Trophoblast cell (in vitro differentiated cells and primary cell): ENCODE data around the gene KRT28.

ENCODE experiments used
- DNase-seq, 2 donors: peaks; one replicate each; pipeline ENCODE4 v3.0.0-alpha.2; 2016
- H2AFZ ChIP-seq: 2 replicates; pipeline ENCODE4 v1.6.1; 2013; ENCODE audit warnings: low read length, moderate library complexity, mild to moderate bottlenecking; ENCODE audit not compliant: insufficient read depth, poor library complexity
- H2AK5ac ChIP-seq: 2 replicates; pipeline ENCODE4 v1.6.1; 2013; ENCODE audit warnings: mild to moderate bottlenecking, low read length
- H2BK120ac ChIP-seq: 2 replicates; pipeline ENCODE4 v1.6.1; 2013; ENCODE audit warnings: low read length, mild to moderate bottlenecking, moderate library complexity; ENCODE audit not compliant: insufficient read depth, poor library complexity
- H2BK12ac ChIP-seq: 2 replicates; pipeline ENCODE4 v1.6.1; 2013; ENCODE audit warnings: mild to moderate bottlenecking, low read length, moderate library complexity
- H2BK5ac ChIP-seq: 2 replicates; pipeline ENCODE4 v1.6.1; 2013; ENCODE audit warnings: low read length, low read depth, moderate library complexity, mild to moderate bottlenecking; ENCODE audit not compliant: poor library complexity
- H3K14ac ChIP-seq: 2 replicates; pipeline ENCODE4 v1.6.1; 2013; ENCODE audit warnings: mild to moderate bottlenecking, low read length
- H3K18ac ChIP-seq: 2 replicates; pipeline ENCODE4 v1.6.1; 2013; ENCODE audit warnings: mild to moderate bottlenecking, low read length
- H3K23ac ChIP-seq: 2 replicates; pipeline ENCODE4 v1.6.1; 2013; ENCODE audit warnings: low read length
- H3K27ac ChIP-seq: 2 replicates; pipeline ENCODE4 v1.5.1; 2013; ENCODE audit warnings: low read depth, mild to moderate bottlenecking, inconsistent platforms, low read length, moderate library complexity
- H3K27me3 ChIP-seq: 2 replicates; pipeline ENCODE4 v1.6.1; 2013; ENCODE audit warnings: inconsistent platforms, mild to moderate bottlenecking, low read length, moderate library complexity; ENCODE audit not compliant: insufficient read depth
- H3K36me3 ChIP-seq, 2 experiments: 1 replicate in 1 of 2; 2 replicates in 1 of 2; pipeline ENCODE4 v1.6.1; 2013; ENCODE audit warnings: low read length in 2 of 2, mild to moderate bottlenecking in 2 of 2, moderate library complexity in 1 of 2; ENCODE audit not compliant: insufficient read depth in 2 of 2, control insufficient read depth in 1 of 2
- H3K4ac ChIP-seq: 2 replicates; pipeline ENCODE4 v1.6.1; 2013; ENCODE audit warnings: low read depth, mild to moderate bottlenecking, low read length, moderate library complexity
- H3K4me1 ChIP-seq, 2 experiments: 1 replicate in 1 of 2; 2 replicates in 1 of 2; pipeline ENCODE4 v1.6.1; 2013; ENCODE audit warnings: low read length in 2 of 2, mild to moderate bottlenecking in 2 of 2, moderate library complexity in 1 of 2; ENCODE audit not compliant: insufficient read depth in 2 of 2, control insufficient read depth in 1 of 2
- H3K4me2 ChIP-seq: 2 replicates; pipeline ENCODE4 v1.6.1; 2013; ENCODE audit warnings: inconsistent platforms, mild to moderate bottlenecking, low read length, moderate library complexity
- H3K4me3 ChIP-seq: 2 replicates; pipeline ENCODE4 v1.5.1; 2013; ENCODE audit warnings: mild to moderate bottlenecking, low read depth, low read length, inconsistent platforms
- H3K79me1 ChIP-seq: one replicate; pipeline ENCODE4 v1.6.1; 2013; ENCODE audit warnings: low read length
- H3K79me2 ChIP-seq: 2 replicates; pipeline ENCODE4 v1.6.1; 2013; ENCODE audit warnings: low read length, mild to moderate bottlenecking; ENCODE audit not compliant: control insufficient read depth, insufficient read depth, poor library complexity
- H3K9ac ChIP-seq: 2 replicates; pipeline ENCODE4 v1.6.1; 2013; ENCODE audit warnings: mild to moderate bottlenecking, low read length
- H3K9me3 ChIP-seq: 2 replicates; pipeline ENCODE4 v1.6.1; 2013; ENCODE audit warnings: low read depth, mild to moderate bottlenecking, control low read depth, inconsistent platforms, low read length; ENCODE audit not compliant: insufficient read depth
- H4K12ac ChIP-seq: 2 replicates; pipeline ENCODE4 v1.6.1; 2013; ENCODE audit warnings: low read depth, mild to moderate bottlenecking, low read length, moderate library complexity
- H4K8ac ChIP-seq: 2 replicates; pipeline ENCODE4 v1.6.1; 2013; ENCODE audit warnings: low read depth, mild to moderate bottlenecking, low read length, moderate library complexity
- H4K91ac ChIP-seq: one replicate; pipeline ENCODE4 v1.6.1; 2013; ENCODE audit warnings: low read depth, mild to moderate bottlenecking, low read length, moderate library complexity
- WGBS: extraction: QIAGEN DNeasy Blood & Tissue Kit; methylation state at CpG from one replicate; pipeline ENCODE4 v1.1.7; 2013; ENCODE audit warnings: missing lambda C conversion rate; ENCODE audit not compliant: insufficient read length, insufficient coverage; ENCODE audit errors: extremely low coverage; 5-methylcytosine and 5-hydroxymethylcytosine counted together

KRT28 gene

GRCh38 chr17:40800381-40800780, 622 bp upstream of the KRT28 start:
- H4K91ac ChIP-seq: no peak overlapping the region
- H3K79me1 ChIP-seq: no peaks in the 10 kb centered on the region
- H3K27me3 ChIP-seq: no peaks in the 10 kb centered on the region
- H3K79me2 ChIP-seq: no peaks in the 10 kb centered on the region
- no peak overlapping the region for H4K12ac ChIP-seq
- WGBS: no CpG with 5 or more reads among the region's 1 CpG
- no peak overlapping the region for H3K14ac ChIP-seq
- no peak overlapping the region for H2BK5ac ChIP-seq
- H3K4me2 ChIP-seq: no peak overlapping the region
- no peak overlapping the region for H3K4ac ChIP-seq
- no peak for DNase-seq
- H3K9ac ChIP-seq: no peak overlapping the region
- no peak overlapping the region for H3K4me3 ChIP-seq
- H2AFZ ChIP-seq: no peak overlapping the region
- no peak overlapping the region for H4K8ac ChIP-seq
- H2BK120ac ChIP-seq: no peak overlapping the region
- no peak overlapping the region for H3K23ac ChIP-seq
- H2BK12ac ChIP-seq: no peak overlapping the region
- H3K18ac ChIP-seq: no peak overlapping the region
- no peaks in the 10 kb centered on the region for H3K4me1 ChIP-seq
- H3K27ac ChIP-seq: no peak overlapping the region
- H3K36me3 ChIP-seq: no peaks in the 10 kb centered on the region
- H2AK5ac ChIP-seq: no peak overlapping the region
- H3K9me3 ChIP-seq: no peaks in the 10 kb centered on the region

GRCh38 chr17:40796846-40797245, 2.9 kb downstream of the KRT28 start:
- H3K9me3 ChIP-seq: peaks cover 1% of the 10 kb centered on the region
- H3K4me2 ChIP-seq: no peak overlapping the region
- H3K18ac ChIP-seq: no peak overlapping the region
- no peaks in the 10 kb centered on the region for H3K79me1 ChIP-seq
- no peaks in the 10 kb centered on the region for H3K79me2 ChIP-seq
- no CpG with 5 or more reads among the region's 27 CpGs for WGBS
- H2BK5ac ChIP-seq: no peak overlapping the region
- H2AFZ ChIP-seq: no peak overlapping the region
- no peak overlapping the region for H3K4me3 ChIP-seq
- no peak overlapping the region for H3K23ac ChIP-seq
- no peak overlapping the region for H4K91ac ChIP-seq
- no peaks in the 10 kb centered on the region for H3K4me1 ChIP-seq
- no peak for DNase-seq
- no peak overlapping the region for H3K27ac ChIP-seq
- no peak overlapping the region for H3K4ac ChIP-seq
- H2BK12ac ChIP-seq: no peak overlapping the region
- H3K14ac ChIP-seq: no peak overlapping the region
- no peak overlapping the region for H3K9ac ChIP-seq
- H2AK5ac ChIP-seq: no peak overlapping the region
- no peaks in the 10 kb centered on the region for H3K36me3 ChIP-seq
- H4K12ac ChIP-seq: no peak overlapping the region
- no peak overlapping the region for H4K8ac ChIP-seq
- no peak overlapping the region for H2BK120ac ChIP-seq
- no peaks in the 10 kb centered on the region for H3K27me3 ChIP-seq

GRCh38 chr17:40795019-40795667, 4.6 kb downstream of the KRT28 start:
- Histone ChIP-seq H3K9me3 (peaks cover 1% of the 10 kb centered on the region), H2BK5ac (no peak overlapping the region), H3K36me3 (no peaks in the 10 kb centered on the region), H3K4me1 (no peaks in the 10 kb centered on the region), H2AFZ (no peak overlapping the region), H3K79me1 (no peaks in the 10 kb centered on the region), H3K27me3 (no peaks in the 10 kb centered on the region), H3K4me2 (no peak overlapping the region), H2BK120ac (no peak overlapping the region), H3K27ac (no peak overlapping the region), H3K14ac (no peak overlapping the region), H4K91ac (no peak overlapping the region), H3K79me2 (no peaks in the 10 kb centered on the region), H3K4ac (no peak overlapping the region), H2AK5ac (no peak overlapping the region), H3K18ac (no peak overlapping the region), H3K9ac (peak overlapping the region; percentile 31), H3K4me3 (no peak overlapping the region), H2BK12ac (no peak overlapping the region), H4K12ac (no peak overlapping the region), H4K8ac (no peak overlapping the region), H3K23ac (no peak overlapping the region)
- no CpG with 5 or more reads among the region's 10 CpGs for WGBS
- DNase-seq: no peak

- no peak overlapping the region for H3K4me2 ChIP-seq
- no peak overlapping the region for H3K23ac ChIP-seq
- no peak overlapping the region for H3K9ac ChIP-seq
- no CpG with 5 or more reads among the region's 2 CpGs for WGBS
- H3K4me1 ChIP-seq: no peaks in the 10 kb centered on the region
- no peak overlapping the region for H4K8ac ChIP-seq
- H3K79me2 ChIP-seq: no peaks in the 10 kb centered on the region
- H2AK5ac ChIP-seq: no peak overlapping the region
- H2BK5ac ChIP-seq: no peak overlapping the region
- no peak overlapping the region for H3K4ac ChIP-seq
- H2BK120ac ChIP-seq: no peak overlapping the region
- no peak overlapping the region for H4K91ac ChIP-seq
- H3K14ac ChIP-seq: no peak overlapping the region
- peaks cover 1% of the 10 kb centered on the region for H3K9me3 ChIP-seq
- no peaks in the 10 kb centered on the region for H3K79me1 ChIP-seq
- no peak overlapping the region for H4K12ac ChIP-seq
- H3K27me3 ChIP-seq: no peaks in the 10 kb centered on the region
- no peak overlapping the region for H3K27ac ChIP-seq
- no peaks in the 10 kb centered on the region for H3K36me3 ChIP-seq
- H2BK12ac ChIP-seq: no peak overlapping the region
- DNase-seq: no peak
- H3K4me3 ChIP-seq: no peak overlapping the region
- H3K18ac ChIP-seq: no peak overlapping the region
- H2AFZ ChIP-seq: no peak overlapping the region
Measured at GRCh38 chr17:40794466-40794865, 5.3 kb downstream of the KRT28 start.
